ENCODE measurements around the gene FAM117B. TPM values are rescaled to one million over a fixed set of nuclear protein-coding genes. Genes with fewer than 3 reads are reported as not detected.

FAM117B gene
- polyA plus RNA-seq, 1 donor (not counting 4 experiments of a cell fraction or from before 2014, with no cell fraction given): 1.9 TPM

GRCh38 chr2:202635428-202636212 lies 851 bp downstream of the FAM117B start:
- Histone ChIP-seq H3K9ac (ENCODE audit: control insufficient read depth, extremely low read depth, insufficient read depth, low read length) (peak overlapping the region; percentile 81), H3K4me1 (ENCODE audit: control insufficient read depth, extremely low read depth, insufficient read depth, low read length) (peaks cover 32% of the 10 kb centered on the region), H3K36me3 (ENCODE audit: control insufficient read depth in 2 of 2, extremely low read depth in 1 of 2, insufficient read depth in 2 of 2, low read length in 2 of 2) (no peaks in the 10 kb centered on the region), H3K9me3 (ENCODE audit: control insufficient read depth, low read depth, low read length) (no peaks in the 10 kb centered on the region), H3K27me3 (ENCODE audit: control insufficient read depth, extremely low read depth, insufficient read depth, low read length) (no peaks in the 10 kb centered on the region), H4K20me1 (ENCODE audit: control insufficient read depth, extremely low read depth, insufficient read depth, low read length) (no peaks in the 10 kb centered on the region), H3K79me2 (ENCODE audit: control insufficient read depth, insufficient read depth, low read length) (peaks cover 2% of the 10 kb centered on the region), H3K4me3 (ENCODE audit: control insufficient read depth in 2 of 3, extremely low read depth in 1 of 3, insufficient read depth in 2 of 3, low read depth in 1 of 3, low read length in 3 of 3) (peak overlapping the region; percentile 69 to 91 (median 84)), H3K4me2 (ENCODE audit: control insufficient read depth, extremely low read depth, insufficient read depth, low read depth, low read length) (peak overlapping the region; percentile 84), H3K27ac (ENCODE audit: control insufficient read depth, insufficient read depth, low read length) (peak overlapping the region; percentile 79), H3K9me1 (ENCODE audit: control insufficient read depth, extremely low read depth, insufficient read depth, low read length) (no peaks in the 10 kb centered on the region), H2AFZ (ENCODE audit: control insufficient read depth, low read length) (peak overlapping the region; percentile 98)
- dilution Hi-C loops (cut with MboI; ENCODE audit: extremely low pct_ligation_motif_present, low sequenced_read_pairs): no loop called here
- no peak for TF ChIP-seq EZH2 (IDR thresholded peaks at IDR 0.05; ENCODE audit: low read length)
- TF ChIP-seq CTCF (optimal IDR thresholded peaks at IDR 0.05 in 1 of 3, IDR thresholded peaks at IDR 0.05 in 1 of 3, conservative IDR thresholded peaks at IDR 0.05 in 1 of 3; ENCODE audit: extremely low read depth in 1 of 3, insufficient read depth in 2 of 3, low read length in 3 of 3): no peak
- DNase-seq (ENCODE audit: low read depth, low spot score) (peak; percentile 5), FAIRE-seq (peak; percentile 62)

GRCh38 chr2:202636213-202636513 lies 1.4 kb downstream of the FAM117B start:
- Histone ChIP-seq H3K36me3 (ENCODE audit: control insufficient read depth in 2 of 2, extremely low read depth in 1 of 2, insufficient read depth in 2 of 2, low read length in 2 of 2) (no peaks in the 10 kb centered on the region), H3K4me1 (ENCODE audit: control insufficient read depth, extremely low read depth, insufficient read depth, low read length) (peaks cover 32% of the 10 kb centered on the region), H3K27me3 (ENCODE audit: control insufficient read depth, extremely low read depth, insufficient read depth, low read length) (no peaks in the 10 kb centered on the region), H3K9me3 (ENCODE audit: control insufficient read depth, low read depth, low read length) (no peaks in the 10 kb centered on the region), H3K4me3 (ENCODE audit: control insufficient read depth in 2 of 3, extremely low read depth in 1 of 3, insufficient read depth in 2 of 3, low read depth in 1 of 3, low read length in 3 of 3) (peak overlapping the region; percentile 55 to 91 (median 77)), H3K4me2 (ENCODE audit: control insufficient read depth, extremely low read depth, insufficient read depth, low read depth, low read length) (peak overlapping the region; percentile 84), H2AFZ (ENCODE audit: control insufficient read depth, low read length) (peak overlapping the region; percentile 98), H3K27ac (ENCODE audit: control insufficient read depth, insufficient read depth, low read length) (peak overlapping the region; percentile 79), H4K20me1 (ENCODE audit: control insufficient read depth, extremely low read depth, insufficient read depth, low read length) (no peaks in the 10 kb centered on the region), H3K79me2 (ENCODE audit: control insufficient read depth, insufficient read depth, low read length) (peaks cover 2% of the 10 kb centered on the region), H3K9ac (ENCODE audit: control insufficient read depth, extremely low read depth, insufficient read depth, low read length) (peak overlapping the region; percentile 68), H3K9me1 (ENCODE audit: control insufficient read depth, extremely low read depth, insufficient read depth, low read length) (no peaks in the 10 kb centered on the region)
- dilution Hi-C loops (cut with MboI; ENCODE audit: extremely low pct_ligation_motif_present, low sequenced_read_pairs): no loop called here
- FAIRE-seq (no peak), DNase-seq (ENCODE audit: low read depth, low spot score) (no peak)
- no peak for TF ChIP-seq CTCF (optimal IDR thresholded peaks at IDR 0.05 in 1 of 3, IDR thresholded peaks at IDR 0.05 in 1 of 3, conservative IDR thresholded peaks at IDR 0.05 in 1 of 3; ENCODE audit: extremely low read depth in 1 of 3, insufficient read depth in 2 of 3, low read length in 3 of 3)
- no peak for TF ChIP-seq EZH2 (IDR thresholded peaks at IDR 0.05; ENCODE audit: low read length)
